Astrocyte (in vitro differentiated cells and primary cell): ENCODE results near the gene UBXN7. TPM values are rescaled to one million over a fixed set of nuclear protein-coding genes. Genes with fewer than 3 reads are reported as not detected.

ENCODE experiments used
- DNase-seq: peaks from one replicate; pipeline ENCODE4 v3.0.0-alpha.2; 2010; ENCODE audit warnings: low read depth
- FAIRE-seq: peaks from 2 replicates; lab custom pipeline; 2011; peaks lifted over from hg19 to GRCh38; lab: Jason Lieb, UNC
- H2AFZ ChIP-seq: 2 replicates; pipeline ENCODE4 v1.6.0; 2012; ENCODE audit warnings: low read depth, low read length, inconsistent platforms
- H3K27ac ChIP-seq: 2 replicates; pipeline ENCODE4 v1.5.1; 2011; ENCODE audit warnings: low read depth, low read length, inconsistent platforms
- H3K27me3 ChIP-seq: 2 replicates; pipeline ENCODE4 v1.6.0; 2011; ENCODE audit warnings: low read length, inconsistent platforms; ENCODE audit not compliant: insufficient read depth
- H3K36me3 ChIP-seq: 2 replicates; pipeline ENCODE4 v1.5.1; 2011; ENCODE audit warnings: low read length, inconsistent platforms; ENCODE audit not compliant: insufficient read depth
- H3K4me1 ChIP-seq: 2 replicates; pipeline ENCODE4 v1.5.1; 2011; ENCODE audit warnings: low read length, inconsistent platforms; ENCODE audit not compliant: insufficient read depth
- H3K4me2 ChIP-seq: 2 replicates; pipeline ENCODE4 v1.6.0; 2012; ENCODE audit warnings: low read length, inconsistent platforms
- H3K4me3 ChIP-seq: 2 replicates; pipeline ENCODE4 v1.5.1; 2011; ENCODE audit warnings: low read depth, mild to moderate bottlenecking, low read length, inconsistent platforms; ENCODE audit not compliant: insufficient read depth
- H3K79me2 ChIP-seq: 2 replicates; pipeline ENCODE4 v1.6.0; 2012; ENCODE audit warnings: mild to moderate bottlenecking, low read length, inconsistent platforms; ENCODE audit not compliant: insufficient read depth
- H3K9ac ChIP-seq: 2 replicates; pipeline ENCODE4 v1.6.0; 2012; ENCODE audit warnings: mild to moderate bottlenecking, low read length, inconsistent platforms
- H3K9me3 ChIP-seq: 2 replicates; pipeline ENCODE4 v1.5.1; 2012; ENCODE audit warnings: low read depth, mild to moderate bottlenecking, low read length, inconsistent platforms; ENCODE audit not compliant: insufficient read depth
- H4K20me1 ChIP-seq: 2 replicates; pipeline ENCODE4 v1.6.0; 2012; ENCODE audit warnings: low read length, inconsistent platforms; ENCODE audit not compliant: insufficient read depth
- H3K27ac Mint-ChIP-seq: one replicate; pipeline ENCODE4 v1.8.0; 2021; ENCODE audit warnings: mild to moderate bottlenecking, mixed read lengths; ENCODE audit not compliant: unreplicated experiment
- H3K27me3 Mint-ChIP-seq: one replicate; pipeline ENCODE4 v1.8.0; 2021; ENCODE audit warnings: low read depth, mixed read lengths; ENCODE audit not compliant: unreplicated experiment
- H3K36me3 Mint-ChIP-seq: one replicate; pipeline ENCODE4 v1.8.0; 2021; ENCODE audit warnings: low read depth, mixed read lengths; ENCODE audit not compliant: unreplicated experiment
- H3K4me1 Mint-ChIP-seq: one replicate; pipeline ENCODE4 v1.8.0; 2021; ENCODE audit warnings: low read depth, mixed read lengths; ENCODE audit not compliant: unreplicated experiment
- H3K4me3 Mint-ChIP-seq: one replicate; pipeline ENCODE4 v1.8.0; 2021; ENCODE audit warnings: mild to moderate bottlenecking, moderate library complexity, mixed read lengths; ENCODE audit not compliant: unreplicated experiment
- H3K9me3 Mint-ChIP-seq: one replicate; pipeline ENCODE4 v1.8.0; 2021; ENCODE audit warnings: mild to moderate bottlenecking, mixed read lengths; ENCODE audit not compliant: unreplicated experiment
- EZH2 ChIP-seq: IDR thresholded peaks from 2 replicates; pipeline ENCODE4 v1.6.1; 2012; ENCODE audit warnings: mild to moderate bottlenecking, low read length, inconsistent platforms; ENCODE audit not compliant: insufficient read depth
- total RNA-seq: library from RNA; stranded (reverse); gene quantifications from 2 replicates; pipeline ENCODE4 v1.2.1, GENCODE V29; 2021
- TF ChIP-seq, protein P1 (sequence below): IDR thresholded peaks from 2 replicates; pipeline ENCODE4 v1.5.1; 2011; ENCODE audit warnings: low read depth, mild to moderate bottlenecking, inconsistent platforms, low read length, moderate library complexity; ENCODE audit not compliant: insufficient read depth

UBXN7 gene
- total RNA-seq, 1 donor from 2014 or later: 90.9 TPM

DNA sequence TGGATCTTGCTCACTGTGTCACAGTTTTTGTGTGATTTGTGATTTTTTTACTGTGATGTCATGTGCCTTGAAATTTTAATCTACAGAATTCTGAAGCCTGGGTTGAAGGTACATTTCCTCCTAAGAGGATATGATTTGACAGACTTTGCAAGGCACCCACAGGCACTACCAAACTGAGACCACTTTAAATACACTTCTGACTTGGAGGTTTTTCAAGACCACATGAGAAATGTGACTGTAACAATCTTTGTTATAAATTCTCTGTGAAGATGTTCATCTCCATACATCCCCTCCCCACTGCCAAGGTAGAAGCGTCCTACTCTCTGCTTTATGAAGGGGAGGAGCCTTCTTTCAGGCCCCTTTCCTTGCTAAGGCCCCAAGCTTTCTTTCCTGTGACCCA lies 22.8 kb downstream of the UBXN7 start:
- no peak overlapping the region for H3K27ac Mint-ChIP-seq
- Histone ChIP-seq H3K9me3 (no peaks in the 10 kb centered on the region), H3K36me3 (no peaks in the 10 kb centered on the region), H3K9ac (no peak overlapping the region), H4K20me1 (peaks cover 72% of the 10 kb centered on the region), H3K4me1 (peaks cover 4% of the 10 kb centered on the region), H3K27me3 (no peaks in the 10 kb centered on the region), H3K79me2 (peaks cover 82% of the 10 kb centered on the region), H2AFZ (no peak overlapping the region), H3K27ac (no peak overlapping the region), H3K4me2 (no peak overlapping the region), H3K4me3 (no peak overlapping the region)
- peaks cover 15% of the 10 kb centered on the region for H3K4me1 Mint-ChIP-seq
- H3K27me3 Mint-ChIP-seq: no peaks in the 10 kb centered on the region
- peaks cover 18% of the 10 kb centered on the region for H3K36me3 Mint-ChIP-seq
- DNase-seq: no peak
- no peak for TF ChIP-seq EZH2
- TF ChIP-seq, protein P1, sequence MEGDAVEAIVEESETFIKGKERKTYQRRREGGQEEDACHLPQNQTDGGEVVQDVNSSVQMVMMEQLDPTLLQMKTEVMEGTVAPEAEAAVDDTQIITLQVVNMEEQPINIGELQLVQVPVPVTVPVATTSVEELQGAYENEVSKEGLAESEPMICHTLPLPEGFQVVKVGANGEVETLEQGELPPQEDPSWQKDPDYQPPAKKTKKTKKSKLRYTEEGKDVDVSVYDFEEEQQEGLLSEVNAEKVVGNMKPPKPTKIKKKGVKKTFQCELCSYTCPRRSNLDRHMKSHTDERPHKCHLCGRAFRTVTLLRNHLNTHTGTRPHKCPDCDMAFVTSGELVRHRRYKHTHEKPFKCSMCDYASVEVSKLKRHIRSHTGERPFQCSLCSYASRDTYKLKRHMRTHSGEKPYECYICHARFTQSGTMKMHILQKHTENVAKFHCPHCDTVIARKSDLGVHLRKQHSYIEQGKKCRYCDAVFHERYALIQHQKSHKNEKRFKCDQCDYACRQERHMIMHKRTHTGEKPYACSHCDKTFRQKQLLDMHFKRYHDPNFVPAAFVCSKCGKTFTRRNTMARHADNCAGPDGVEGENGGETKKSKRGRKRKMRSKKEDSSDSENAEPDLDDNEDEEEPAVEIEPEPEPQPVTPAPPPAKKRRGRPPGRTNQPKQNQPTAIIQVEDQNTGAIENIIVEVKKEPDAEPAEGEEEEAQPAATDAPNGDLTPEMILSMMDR: no peak
- H3K4me3 Mint-ChIP-seq: no peak overlapping the region
- no peak for FAIRE-seq
- H3K9me3 Mint-ChIP-seq: peaks cover 7% of the 10 kb centered on the region

DNA sequence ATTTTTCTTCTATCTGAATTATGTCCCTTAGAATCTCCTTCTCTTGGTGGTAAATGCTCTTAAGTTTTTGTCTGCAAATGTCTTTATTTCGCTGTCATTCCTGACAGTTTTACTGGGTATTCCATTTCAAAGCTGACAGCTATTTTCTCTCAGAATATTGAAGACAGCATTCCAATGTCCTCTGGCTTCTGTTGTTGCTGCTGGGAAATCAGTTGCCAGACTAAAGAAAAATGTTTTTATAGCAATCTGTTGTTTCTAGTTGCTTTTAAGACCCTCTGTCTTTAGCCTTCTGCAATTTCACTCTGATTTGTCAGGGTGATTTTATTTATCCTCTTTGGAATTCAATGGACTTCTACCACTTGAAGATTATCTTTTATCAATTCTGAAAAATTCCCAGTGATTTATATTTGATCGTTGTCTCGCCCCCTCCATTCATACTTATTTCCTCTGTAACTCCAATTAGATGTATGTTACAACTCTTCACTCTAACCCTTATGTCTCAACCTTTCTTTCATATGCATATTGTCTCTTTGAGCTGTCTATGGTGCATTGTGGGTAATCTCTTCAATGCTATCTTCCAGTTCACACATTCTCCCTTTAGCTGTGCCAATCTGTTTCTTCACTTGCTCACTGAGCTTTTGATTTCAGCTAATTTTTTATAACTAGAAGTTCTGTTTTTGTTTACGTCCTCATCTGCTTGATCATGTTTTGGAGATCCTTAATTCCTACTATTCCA lies 23.5 kb downstream of the UBXN7 start:
- H3K27me3 Mint-ChIP-seq: no peaks in the 10 kb centered on the region
- Histone ChIP-seq H3K79me2 (peaks cover 76% of the 10 kb centered on the region), H3K27me3 (no peaks in the 10 kb centered on the region), H3K4me3 (no peak overlapping the region), H3K4me2 (no peak overlapping the region), H3K27ac (no peak overlapping the region), H3K4me1 (no peaks in the 10 kb centered on the region), H4K20me1 (peaks cover 65% of the 10 kb centered on the region), H3K9ac (no peak overlapping the region), H3K36me3 (no peaks in the 10 kb centered on the region), H2AFZ (no peak overlapping the region), H3K9me3 (no peaks in the 10 kb centered on the region)
- no peak for TF ChIP-seq EZH2
- peaks cover 14% of the 10 kb centered on the region for H3K4me1 Mint-ChIP-seq
- FAIRE-seq (no peak), DNase-seq (no peak)
- peaks cover 7% of the 10 kb centered on the region for H3K9me3 Mint-ChIP-seq
- peaks cover 18% of the 10 kb centered on the region for H3K36me3 Mint-ChIP-seq
- peak overlapping the region; percentile 10 for H3K4me3 Mint-ChIP-seq
- no peak overlapping the region for H3K27ac Mint-ChIP-seq

DNA sequence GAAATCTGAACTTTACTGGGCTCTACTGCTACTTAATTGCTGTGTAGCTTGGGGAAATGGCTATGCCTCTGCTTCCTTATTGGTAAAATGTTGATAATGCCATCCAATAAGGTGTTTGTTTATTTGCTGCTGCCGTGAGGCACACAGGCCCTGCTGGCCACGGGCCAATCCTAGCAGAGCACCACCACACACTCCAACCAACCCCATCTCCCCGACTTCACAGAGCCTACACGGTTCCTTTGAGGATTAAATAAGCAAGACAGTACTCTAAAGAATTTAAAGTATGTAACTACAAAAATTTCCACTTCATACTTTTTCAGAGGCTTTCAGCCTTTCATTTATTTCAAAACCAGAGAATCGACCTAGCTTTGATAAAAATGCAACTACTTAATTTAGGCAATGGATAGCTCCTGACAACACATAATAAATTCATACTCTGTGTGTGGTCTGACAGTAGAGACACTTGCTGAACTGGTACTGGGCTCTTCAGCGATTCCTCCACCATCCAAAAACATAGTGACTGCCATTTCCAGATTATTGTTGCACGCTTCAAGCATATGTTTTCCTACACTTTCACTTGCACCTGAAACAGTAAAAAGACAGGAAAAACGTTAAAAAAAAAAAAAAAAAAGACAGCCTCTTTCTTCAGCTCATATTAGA lies 25.3 kb downstream of the UBXN7 start:
- H4K20me1 ChIP-seq: peaks cover 53% of the 10 kb centered on the region
- peak overlapping the region; percentile 53 for H3K4me2 ChIP-seq
- H3K9me3 Mint-ChIP-seq: peaks cover 7% of the 10 kb centered on the region
- FAIRE-seq (no peak), DNase-seq (peak; percentile 76)
- H3K79me2 ChIP-seq: peaks cover 61% of the 10 kb centered on the region
- H2AFZ ChIP-seq: no peak overlapping the region
- peaks cover 26% of the 10 kb centered on the region for H3K36me3 Mint-ChIP-seq
- H3K4me3 ChIP-seq: no peak overlapping the region
- no peak for TF ChIP-seq EZH2
- TF ChIP-seq, protein P1: no peak
- no peaks in the 10 kb centered on the region for H3K9me3 ChIP-seq
- H3K4me3 Mint-ChIP-seq: no peak overlapping the region
- no peaks in the 10 kb centered on the region for H3K27me3 ChIP-seq
- H3K27me3 Mint-ChIP-seq: no peaks in the 10 kb centered on the region
- H3K4me1 Mint-ChIP-seq: peaks cover 8% of the 10 kb centered on the region
- H3K36me3 ChIP-seq: no peaks in the 10 kb centered on the region
- H3K9ac ChIP-seq: no peak overlapping the region
- H3K4me1 ChIP-seq: no peaks in the 10 kb centered on the region
- no peak overlapping the region for H3K27ac Mint-ChIP-seq
- no peak overlapping the region for H3K27ac ChIP-seq
